H1 (cell line): ENCODE results near the gene SPATS2L.

Source experiments
- CHD2 ChIP-seq: IDR thresholded peaks from 2 replicates; pipeline ENCODE4 v1.6.1; 2012; ENCODE audit warnings: low read length, improper control_type of control experiment
- EP300 ChIP-seq, 2 experiments: IDR thresholded peaks; 1 replicate in 1 of 2; 2 replicates in 1 of 2; pipeline ENCODE4 v1.6.1; 2011 to 2012; ENCODE audit warnings: low read depth in 2 of 2, low read length in 2 of 2, mild to moderate bottlenecking in 2 of 2, borderline replicate concordance in 1 of 2, inconsistent platforms in 1 of 2, moderate library complexity in 1 of 2
- GABPA ChIP-seq: IDR thresholded peaks from 2 replicates; pipeline ENCODE4 v1.6.1; 2011; ENCODE audit warnings: mild to moderate bottlenecking, low read length, moderate library complexity, borderline replicate concordance; ENCODE audit not compliant: insufficient read depth
- PHF8 ChIP-seq: fragments of 200-600 bp; sonication (generic); conservative IDR thresholded peaks from 2 replicates; pipeline ENCODE4 v1.7.1; 2012; ENCODE audit warnings: low read depth, mild to moderate bottlenecking, inconsistent platforms, low read length, moderate library complexity
- POLR2AphosphoS5 ChIP-seq: IDR thresholded peaks from 2 replicates; pipeline ENCODE4 v1.6.1; 2011; ENCODE audit warnings: low read depth, low read length
- TF ChIP-seq, protein P1 (sequence below), 3 experiments: IDR thresholded peaks; 1 replicate in 2 of 3; 2 replicates in 1 of 3; pipeline versions ENCODE4 v1.5.1 to v1.6.1; 2011; ENCODE audit warnings: low read length in 3 of 3, mild to moderate bottlenecking in 3 of 3, inconsistent platforms in 2 of 3, low read depth in 1 of 3, moderate library complexity in 1 of 3; ENCODE audit not compliant: insufficient read depth in 1 of 3; ENCODE audit errors: control extremely low read depth in 1 of 3
- TF ChIP-seq, protein P2 (sequence below): IDR thresholded peaks from 2 replicates; pipeline ENCODE4 v1.6.1; 2012; ENCODE audit warnings: low read length, inconsistent platforms

DNA sequence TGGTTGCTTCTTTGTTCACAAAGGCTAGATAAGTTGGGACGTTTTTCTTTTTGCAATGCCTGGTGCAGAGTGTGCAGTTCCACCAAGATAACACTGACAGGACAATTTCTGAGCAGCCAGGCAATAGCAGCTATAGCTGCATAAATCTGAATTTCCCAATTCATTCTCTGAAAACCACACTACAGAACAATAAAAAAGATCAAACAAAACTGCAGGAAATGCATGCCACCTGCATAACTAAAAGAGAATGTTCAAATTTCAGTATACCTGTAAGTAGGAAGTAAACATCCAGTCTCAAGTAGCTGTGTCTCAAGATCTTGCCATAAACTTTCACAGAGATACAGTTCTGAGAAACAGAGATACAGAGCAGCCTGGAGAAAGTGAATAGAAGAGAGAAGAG is 208.7 kb downstream of the SPATS2L start:
- TF ChIP-seq GABPA, result no peak
- TF ChIP-seq, protein P1, sequence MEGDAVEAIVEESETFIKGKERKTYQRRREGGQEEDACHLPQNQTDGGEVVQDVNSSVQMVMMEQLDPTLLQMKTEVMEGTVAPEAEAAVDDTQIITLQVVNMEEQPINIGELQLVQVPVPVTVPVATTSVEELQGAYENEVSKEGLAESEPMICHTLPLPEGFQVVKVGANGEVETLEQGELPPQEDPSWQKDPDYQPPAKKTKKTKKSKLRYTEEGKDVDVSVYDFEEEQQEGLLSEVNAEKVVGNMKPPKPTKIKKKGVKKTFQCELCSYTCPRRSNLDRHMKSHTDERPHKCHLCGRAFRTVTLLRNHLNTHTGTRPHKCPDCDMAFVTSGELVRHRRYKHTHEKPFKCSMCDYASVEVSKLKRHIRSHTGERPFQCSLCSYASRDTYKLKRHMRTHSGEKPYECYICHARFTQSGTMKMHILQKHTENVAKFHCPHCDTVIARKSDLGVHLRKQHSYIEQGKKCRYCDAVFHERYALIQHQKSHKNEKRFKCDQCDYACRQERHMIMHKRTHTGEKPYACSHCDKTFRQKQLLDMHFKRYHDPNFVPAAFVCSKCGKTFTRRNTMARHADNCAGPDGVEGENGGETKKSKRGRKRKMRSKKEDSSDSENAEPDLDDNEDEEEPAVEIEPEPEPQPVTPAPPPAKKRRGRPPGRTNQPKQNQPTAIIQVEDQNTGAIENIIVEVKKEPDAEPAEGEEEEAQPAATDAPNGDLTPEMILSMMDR (IDR thresholded peaks at IDR 0.05; ENCODE audit: control extremely low read depth in 1 of 3, insufficient read depth in 1 of 3, low read depth in 1 of 3, low read length in 3 of 3), result no peak
- TF ChIP-seq EP300 (IDR thresholded peaks at IDR 0.05; ENCODE audit: borderline replicate concordance in 1 of 2, low read depth in 2 of 2, low read length in 2 of 2), result no peak
- TF ChIP-seq, protein P2, sequence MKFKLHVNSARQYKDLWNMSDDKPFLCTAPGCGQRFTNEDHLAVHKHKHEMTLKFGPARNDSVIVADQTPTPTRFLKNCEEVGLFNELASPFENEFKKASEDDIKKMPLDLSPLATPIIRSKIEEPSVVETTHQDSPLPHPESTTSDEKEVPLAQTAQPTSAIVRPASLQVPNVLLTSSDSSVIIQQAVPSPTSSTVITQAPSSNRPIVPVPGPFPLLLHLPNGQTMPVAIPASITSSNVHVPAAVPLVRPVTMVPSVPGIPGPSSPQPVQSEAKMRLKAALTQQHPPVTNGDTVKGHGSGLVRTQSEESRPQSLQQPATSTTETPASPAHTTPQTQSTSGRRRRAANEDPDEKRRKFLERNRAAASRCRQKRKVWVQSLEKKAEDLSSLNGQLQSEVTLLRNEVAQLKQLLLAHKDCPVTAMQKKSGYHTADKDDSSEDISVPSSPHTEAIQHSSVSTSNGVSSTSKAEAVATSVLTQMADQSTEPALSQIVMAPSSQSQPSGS, result no peak
- TF ChIP-seq POLR2AphosphoS5, result no peak
- TF ChIP-seq PHF8, result no peak
- no peak for TF ChIP-seq CHD2
